Esophagus muscularis mucosa (tissue), 3 donors: ENCODE results near the gene LRP1.

Source experiments
- CTCF ChIP-seq, 3 experiments: fragments of 200-600 bp in 2 of 3; fragments of 450-650 bp in 1 of 3; sonication (generic) in 2 of 3; IDR thresholded peaks; one replicate each; pipeline ENCODE4 v1.5.1; 2017 to 2019; ENCODE audit warnings: antibody characterized with exemption in 3 of 3, mild to moderate bottlenecking in 2 of 3, moderate library complexity in 1 of 3
- EP300 ChIP-seq: sonication (generic); formaldehyde crosslinking; IDR thresholded peaks from one replicate; pipeline ENCODE4 v1.6.1; 2017; ENCODE audit warnings: antibody characterized with exemption

GRCh38 chr12:57154076-57154475 is 25.8 kb downstream of the LRP1 start:
- no peak for TF ChIP-seq EP300
- TF ChIP-seq CTCF (IDR thresholded peaks at IDR 0.05): no peak
